ENCODE measurements around the gene RPS15.

The RPS15 gene

DNA sequence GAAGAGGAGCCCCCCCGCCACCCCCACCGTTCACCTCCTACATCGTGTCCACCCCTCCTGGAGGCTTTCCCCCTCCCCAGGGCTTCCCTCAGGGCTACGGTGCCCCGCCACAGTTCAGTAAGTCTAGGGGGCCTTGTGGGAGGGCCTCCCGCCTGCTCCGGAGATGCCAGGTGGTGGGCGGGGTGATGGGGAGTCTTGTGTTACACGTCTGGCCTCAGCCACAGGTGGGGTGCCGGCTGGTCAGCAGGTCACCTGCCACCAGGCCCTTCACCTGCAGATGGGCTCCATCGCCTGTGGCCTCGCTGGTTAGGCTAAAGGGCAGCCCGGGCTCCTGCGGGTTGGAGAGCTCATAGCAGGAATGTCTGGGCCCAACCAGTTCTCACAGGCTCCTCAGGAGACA is 8.0 kb upstream of the RPS15 start:
- TF ChIP-seq, protein P1, sequence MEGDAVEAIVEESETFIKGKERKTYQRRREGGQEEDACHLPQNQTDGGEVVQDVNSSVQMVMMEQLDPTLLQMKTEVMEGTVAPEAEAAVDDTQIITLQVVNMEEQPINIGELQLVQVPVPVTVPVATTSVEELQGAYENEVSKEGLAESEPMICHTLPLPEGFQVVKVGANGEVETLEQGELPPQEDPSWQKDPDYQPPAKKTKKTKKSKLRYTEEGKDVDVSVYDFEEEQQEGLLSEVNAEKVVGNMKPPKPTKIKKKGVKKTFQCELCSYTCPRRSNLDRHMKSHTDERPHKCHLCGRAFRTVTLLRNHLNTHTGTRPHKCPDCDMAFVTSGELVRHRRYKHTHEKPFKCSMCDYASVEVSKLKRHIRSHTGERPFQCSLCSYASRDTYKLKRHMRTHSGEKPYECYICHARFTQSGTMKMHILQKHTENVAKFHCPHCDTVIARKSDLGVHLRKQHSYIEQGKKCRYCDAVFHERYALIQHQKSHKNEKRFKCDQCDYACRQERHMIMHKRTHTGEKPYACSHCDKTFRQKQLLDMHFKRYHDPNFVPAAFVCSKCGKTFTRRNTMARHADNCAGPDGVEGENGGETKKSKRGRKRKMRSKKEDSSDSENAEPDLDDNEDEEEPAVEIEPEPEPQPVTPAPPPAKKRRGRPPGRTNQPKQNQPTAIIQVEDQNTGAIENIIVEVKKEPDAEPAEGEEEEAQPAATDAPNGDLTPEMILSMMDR (IDR thresholded peaks at IDR 0.05; ENCODE audit: control insufficient read depth, extremely low read depth, insufficient read depth) = no peak
- no peak for DNase-seq (ENCODE audit: low read depth)
- H3K4me3 ChIP-seq (ENCODE audit: low read depth, low read length) = no peak overlapping the region

DNA sequence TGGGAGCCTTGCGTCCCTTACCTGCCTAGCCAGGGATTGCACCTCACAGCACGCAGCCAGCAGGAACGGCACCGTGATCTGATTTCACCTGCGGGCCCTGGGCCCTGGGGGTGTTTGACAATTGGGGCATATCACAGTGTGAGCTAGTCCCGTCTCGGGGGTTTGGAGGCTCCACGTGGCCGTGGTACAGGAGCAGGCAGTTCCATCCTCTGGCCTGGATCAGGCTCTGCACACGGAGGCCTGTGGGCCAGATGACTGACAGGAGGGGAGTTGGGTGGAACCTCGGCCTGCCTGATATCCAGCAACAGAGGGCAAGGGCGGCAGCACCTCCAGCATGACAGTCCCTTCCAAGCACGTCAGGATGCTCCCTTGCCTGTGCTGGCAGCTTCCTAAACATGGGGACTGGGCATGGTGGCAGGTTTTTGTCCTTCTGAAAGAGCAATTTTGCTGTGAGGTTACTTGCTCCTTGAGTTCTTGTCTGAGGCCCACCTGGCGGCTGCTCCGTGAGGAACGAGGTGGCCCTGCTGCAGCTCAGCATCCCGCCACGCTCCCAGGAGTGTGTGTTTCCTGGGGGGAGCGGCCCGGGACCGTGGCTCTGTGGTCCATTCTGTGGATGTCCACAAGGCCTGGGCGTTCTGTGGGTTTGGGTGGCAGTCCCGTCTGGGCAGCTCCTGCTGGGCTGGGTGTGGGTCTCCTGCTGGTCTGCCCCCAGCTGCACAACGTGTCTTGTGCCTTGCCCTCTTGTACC is 6.3 kb upstream of the RPS15 start:
- H3K4me3 ChIP-seq (ENCODE audit: low read depth, low read length) = no peak overlapping the region
- TF ChIP-seq, protein P1 (IDR thresholded peaks at IDR 0.05; ENCODE audit: control insufficient read depth, extremely low read depth, insufficient read depth) = no peak
- no peak for DNase-seq (ENCODE audit: low read depth)

DNA sequence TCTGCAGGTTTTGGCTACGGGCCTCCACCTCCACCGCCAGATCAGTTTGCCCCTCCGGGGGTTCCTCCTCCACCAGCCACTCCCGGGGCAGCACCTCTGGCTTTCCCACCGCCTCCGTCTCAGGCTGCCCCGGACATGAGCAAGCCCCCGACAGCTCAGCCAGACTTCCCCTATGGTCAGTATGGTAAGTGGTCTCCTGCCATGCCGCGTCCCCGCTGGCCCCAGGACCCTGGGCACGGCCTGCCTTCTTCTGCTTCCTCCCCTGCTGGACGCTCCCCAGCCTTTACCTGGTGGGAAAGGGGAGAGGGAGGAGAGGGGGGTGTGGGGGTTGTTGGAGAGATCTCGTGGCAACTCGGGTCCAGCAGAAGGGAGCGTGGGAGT is 5.7 kb upstream of the RPS15 start:
- no peak overlapping the region for H3K4me3 ChIP-seq (ENCODE audit: low read depth, low read length)
- DNase-seq (ENCODE audit: low read depth) = no peak
- TF ChIP-seq, protein P1 (IDR thresholded peaks at IDR 0.05; ENCODE audit: control insufficient read depth, extremely low read depth, insufficient read depth) = no peak

DNA sequence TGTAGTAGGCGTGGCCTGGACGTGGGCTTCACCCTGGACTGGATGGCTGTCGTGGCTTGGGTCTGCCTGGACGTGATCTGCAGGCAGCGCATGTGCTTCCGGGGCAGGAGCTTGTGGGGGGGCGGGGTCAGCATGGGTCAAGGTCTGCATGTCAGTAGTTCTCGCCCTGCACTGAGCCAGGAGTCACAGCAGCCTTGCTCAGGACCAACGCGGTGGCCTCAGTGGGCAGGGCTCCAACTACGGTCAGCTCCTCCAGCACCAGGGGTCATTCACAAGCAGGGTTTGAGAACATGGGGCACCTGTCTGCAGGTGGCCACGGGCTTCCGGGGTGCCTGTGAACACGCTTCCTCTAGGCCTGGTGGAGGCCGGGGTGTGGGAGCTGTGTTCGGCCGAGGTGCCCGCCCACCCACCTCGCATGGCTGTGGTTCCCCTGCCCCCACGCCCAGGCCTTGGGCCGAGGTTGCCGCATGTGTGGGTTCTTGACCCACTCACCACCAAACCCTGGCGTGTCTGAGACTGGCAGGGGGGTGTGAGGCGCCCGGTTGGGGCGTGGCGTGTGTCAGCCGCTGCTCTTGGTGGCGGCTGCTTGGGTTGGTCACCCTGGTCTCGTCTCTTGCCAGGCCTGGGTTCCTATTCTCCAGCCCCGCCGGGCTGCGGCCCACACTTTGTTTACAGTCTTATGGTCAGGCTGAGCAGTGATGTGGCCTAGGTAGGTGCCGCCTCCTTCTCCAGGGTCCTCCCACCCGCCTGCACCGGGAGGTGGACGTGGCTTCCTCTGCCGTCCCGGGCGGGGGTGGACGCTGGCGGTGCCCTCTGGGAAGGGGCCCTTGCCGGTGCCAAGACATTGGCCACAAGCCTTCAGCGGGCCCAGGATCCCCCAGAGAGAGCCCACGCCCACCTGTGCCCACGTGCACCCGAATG is 4.8 kb upstream of the RPS15 start:
- no peak overlapping the region for H3K4me3 ChIP-seq (ENCODE audit: low read depth, low read length)

DNA sequence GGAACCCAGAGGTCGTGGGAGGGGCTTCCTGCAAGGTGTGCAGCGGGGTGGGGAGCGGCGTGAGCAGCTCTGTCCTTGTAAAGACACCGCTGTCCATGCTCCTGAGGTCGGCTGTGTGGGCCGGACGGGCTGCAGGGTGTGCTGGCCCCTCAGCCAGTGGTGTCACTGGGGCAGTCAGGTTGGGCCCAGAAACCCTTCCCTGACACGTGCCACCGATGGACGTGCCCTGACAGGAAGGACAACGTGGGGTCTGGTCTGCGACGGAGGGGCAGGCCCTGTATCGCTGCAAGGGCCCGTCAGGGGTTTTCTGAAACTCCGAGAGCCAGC is 4.2 kb upstream of the RPS15 start:
- TF ChIP-seq, protein P1 (IDR thresholded peaks at IDR 0.05; ENCODE audit: control insufficient read depth, extremely low read depth, insufficient read depth) = no peak
- no peak for DNase-seq (ENCODE audit: low read depth)
- H3K4me3 ChIP-seq (ENCODE audit: low read depth, low read length) = no peak overlapping the region

More for the DNA sequence above, 4.8 kb upstream of the RPS15 start:
- TF ChIP-seq, protein P1 (IDR thresholded peaks at IDR 0.05; ENCODE audit: control insufficient read depth, extremely low read depth, insufficient read depth) = no peak
- no peak for DNase-seq (ENCODE audit: low read depth)

DNA sequence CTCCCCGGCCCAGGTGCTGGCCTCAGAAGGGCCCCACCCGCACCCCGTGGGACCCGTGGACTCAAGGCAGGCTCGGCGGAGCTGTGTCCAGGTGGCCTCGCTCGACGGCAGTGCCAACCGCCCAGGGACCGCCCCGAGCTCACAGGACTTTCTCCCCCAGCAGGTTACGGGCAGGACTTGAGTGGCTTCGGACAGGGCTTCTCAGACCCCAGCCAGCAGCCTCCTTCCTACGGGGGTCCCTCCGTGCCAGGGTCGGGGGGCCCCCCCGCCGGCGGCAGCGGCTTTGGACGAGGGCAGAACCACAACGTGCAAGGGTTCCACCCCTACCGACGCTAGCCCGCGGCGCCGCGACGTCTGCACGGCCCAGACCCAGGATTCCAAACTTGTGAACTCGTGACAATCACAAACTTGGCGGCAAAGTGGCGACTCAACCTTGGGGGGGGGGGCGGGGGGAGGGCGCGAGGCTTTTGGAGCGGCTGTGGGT is 3.6 kb upstream of the RPS15 start:
- no peak overlapping the region for H3K4me3 ChIP-seq (ENCODE audit: low read depth, low read length)
- no peak for DNase-seq (ENCODE audit: low read depth)
- TF ChIP-seq, protein P1 (IDR thresholded peaks at IDR 0.05; ENCODE audit: control insufficient read depth, extremely low read depth, insufficient read depth) = no peak
